Osteoblast (primary cell): ENCODE data around the gene TPRG1. TPM values are rescaled to one million over a fixed set of nuclear protein-coding genes. Genes with fewer than 3 reads are reported as not detected.
A peak's percentile ranks its signal among the peaks of the same experiment; 100 is the strongest.

Source experiments
- DNase-seq: peaks from one replicate; pipeline ENCODE4 v3.0.0; 2011; ENCODE audit warnings: low spot score, mixed read lengths; ENCODE audit not compliant: insufficient read length; ENCODE audit errors: missing footprints
- H2AFZ ChIP-seq: 2 replicates; pipeline ENCODE4 v1.6.0; 2011; ENCODE audit warnings: mild to moderate bottlenecking, low read length
- H3K27ac ChIP-seq: 2 replicates; pipeline ENCODE4 v1.5.1; 2011; ENCODE audit warnings: mild to moderate bottlenecking, low read depth, low read length, moderate library complexity
- H3K27me3 ChIP-seq: 2 replicates; pipeline ENCODE4 v1.6.0; 2012; ENCODE audit warnings: mild to moderate bottlenecking, control low read depth, inconsistent platforms, low read length, moderate library complexity; ENCODE audit not compliant: insufficient read depth
- H3K36me3 ChIP-seq: 2 replicates; pipeline ENCODE4 v1.5.1; 2011; ENCODE audit warnings: mild to moderate bottlenecking, low read length, control low read depth, moderate library complexity; ENCODE audit not compliant: insufficient read depth
- H3K4me1 ChIP-seq: 2 replicates; pipeline ENCODE4 v1.5.1; 2011; ENCODE audit warnings: mild to moderate bottlenecking, low read length, control low read depth, moderate library complexity; ENCODE audit not compliant: insufficient read depth
- H3K4me2 ChIP-seq: 2 replicates; pipeline ENCODE4 v1.6.0; 2011; ENCODE audit warnings: mild to moderate bottlenecking, low read length; ENCODE audit not compliant: insufficient read depth
- H3K4me3 ChIP-seq: fragments of 200-600 bp; sonication (generic); 3 replicates; pipeline ENCODE4 v1.5.1; 2012; ENCODE audit warnings: mild to moderate bottlenecking, low read length, inconsistent platforms; ENCODE audit not compliant: insufficient read depth
- H3K79me2 ChIP-seq: 2 replicates; pipeline ENCODE4 v1.6.0; 2012; ENCODE audit warnings: mild to moderate bottlenecking, low read length, control low read depth, inconsistent platforms; ENCODE audit not compliant: insufficient read depth
- H3K9me3 ChIP-seq: 2 replicates; pipeline ENCODE4 v1.5.1; 2011; ENCODE audit warnings: low read depth, low read length, control low read depth
- H4K20me1 ChIP-seq: 2 replicates; pipeline ENCODE4 v1.6.0; 2012; ENCODE audit warnings: mild to moderate bottlenecking, low read length, control low read depth; ENCODE audit not compliant: insufficient read depth
- total RNA-seq: library from RNA; depleted of rRNA; stranded (reverse); fragments of >200 nt; gene quantifications from 2 replicates; pipeline ENCODE4 v1.2.3, GENCODE V29; 2012
- TF ChIP-seq, protein P1 (sequence below): IDR thresholded peaks from 2 replicates; pipeline ENCODE4 v1.5.1; 2011; ENCODE audit warnings: mild to moderate bottlenecking, low read depth, low read length, moderate library complexity; ENCODE audit errors: extremely low read depth

TPRG1 gene
- total RNA-seq, 1 donor = 6.5 TPM

DNA sequence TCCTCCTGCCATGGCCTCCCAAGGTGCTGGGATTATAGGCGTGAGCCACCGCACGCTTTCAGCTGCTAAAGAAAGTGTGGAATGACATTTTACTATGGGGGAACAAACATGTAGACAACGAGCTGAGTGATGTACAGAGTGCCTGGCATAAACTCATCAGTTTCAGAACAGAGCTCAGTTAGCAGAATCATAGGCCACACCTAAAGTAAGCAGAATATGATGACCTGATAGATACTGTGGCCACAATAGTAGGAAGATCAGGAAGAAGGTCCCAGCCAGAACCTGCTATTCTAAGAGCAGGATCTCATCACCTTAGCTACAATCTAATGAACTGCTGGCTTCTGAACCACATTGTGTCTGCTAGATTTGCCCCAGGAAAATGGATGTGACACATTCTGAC, 158.3 kb downstream of the TPRG1 start:
- Histone ChIP-seq H3K79me2 (no peaks in the 10 kb centered on the region), H3K4me3 (no peak overlapping the region), H3K4me1 (peaks cover under 1% of the 10 kb centered on the region), H3K4me2 (no peak overlapping the region), H4K20me1 (no peaks in the 10 kb centered on the region), H3K27ac (no peak overlapping the region), H3K9me3 (no peaks in the 10 kb centered on the region), H2AFZ (no peak overlapping the region), H3K36me3 (no peaks in the 10 kb centered on the region), H3K27me3 (no peaks in the 10 kb centered on the region)
- TF ChIP-seq, protein P1, sequence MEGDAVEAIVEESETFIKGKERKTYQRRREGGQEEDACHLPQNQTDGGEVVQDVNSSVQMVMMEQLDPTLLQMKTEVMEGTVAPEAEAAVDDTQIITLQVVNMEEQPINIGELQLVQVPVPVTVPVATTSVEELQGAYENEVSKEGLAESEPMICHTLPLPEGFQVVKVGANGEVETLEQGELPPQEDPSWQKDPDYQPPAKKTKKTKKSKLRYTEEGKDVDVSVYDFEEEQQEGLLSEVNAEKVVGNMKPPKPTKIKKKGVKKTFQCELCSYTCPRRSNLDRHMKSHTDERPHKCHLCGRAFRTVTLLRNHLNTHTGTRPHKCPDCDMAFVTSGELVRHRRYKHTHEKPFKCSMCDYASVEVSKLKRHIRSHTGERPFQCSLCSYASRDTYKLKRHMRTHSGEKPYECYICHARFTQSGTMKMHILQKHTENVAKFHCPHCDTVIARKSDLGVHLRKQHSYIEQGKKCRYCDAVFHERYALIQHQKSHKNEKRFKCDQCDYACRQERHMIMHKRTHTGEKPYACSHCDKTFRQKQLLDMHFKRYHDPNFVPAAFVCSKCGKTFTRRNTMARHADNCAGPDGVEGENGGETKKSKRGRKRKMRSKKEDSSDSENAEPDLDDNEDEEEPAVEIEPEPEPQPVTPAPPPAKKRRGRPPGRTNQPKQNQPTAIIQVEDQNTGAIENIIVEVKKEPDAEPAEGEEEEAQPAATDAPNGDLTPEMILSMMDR = no peak
- no peak for DNase-seq

DNA sequence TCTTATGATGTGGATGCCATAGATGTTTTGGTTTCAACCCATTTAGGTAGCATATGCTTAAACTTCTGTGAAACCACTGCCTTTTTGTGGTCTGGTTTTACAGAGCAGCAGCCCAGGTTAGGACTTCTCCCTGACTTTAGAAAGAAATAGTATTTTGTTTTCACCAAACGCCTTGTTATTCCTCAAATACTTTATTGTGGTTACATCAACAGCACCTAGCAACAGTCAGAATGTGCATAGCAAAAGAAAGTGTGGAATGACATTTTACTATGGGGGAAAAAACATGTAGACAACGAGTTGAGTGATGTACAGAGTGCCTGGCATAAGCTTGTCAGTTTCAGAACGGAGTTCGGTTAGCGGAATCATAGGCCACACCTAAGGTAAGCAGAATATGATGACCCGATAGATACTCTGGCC, 159.2 kb downstream of the TPRG1 start:
- H3K27me3 ChIP-seq = no peaks in the 10 kb centered on the region
- TF ChIP-seq, protein P1 = no peak
- H3K27ac ChIP-seq = no peak overlapping the region
- H2AFZ ChIP-seq = no peak overlapping the region
- H3K9me3 ChIP-seq = no peaks in the 10 kb centered on the region
- H3K79me2 ChIP-seq = no peaks in the 10 kb centered on the region
- no peak overlapping the region for H3K4me2 ChIP-seq
- no peak for DNase-seq
- H3K4me1 ChIP-seq = no peaks in the 10 kb centered on the region
- no peak overlapping the region for H3K4me3 ChIP-seq
- H4K20me1 ChIP-seq = no peaks in the 10 kb centered on the region
- no peaks in the 10 kb centered on the region for H3K36me3 ChIP-seq

- TF ChIP-seq, protein P1 = no peak
- Histone ChIP-seq H3K4me2 (no peak overlapping the region), H2AFZ (peak overlapping the region; percentile 32), H3K4me3 (no peak overlapping the region), H3K27me3 (no peaks in the 10 kb centered on the region), H3K4me1 (no peaks in the 10 kb centered on the region), H3K9me3 (no peaks in the 10 kb centered on the region), H3K27ac (peak overlapping the region; percentile 9), H3K79me2 (no peaks in the 10 kb centered on the region), H4K20me1 (no peaks in the 10 kb centered on the region), H3K36me3 (no peaks in the 10 kb centered on the region)
- DNase-seq = peak; percentile 86
Measured at GRCh38 chr3:189334064-189334920, 162.5 kb downstream of the TPRG1 start.

DNA sequence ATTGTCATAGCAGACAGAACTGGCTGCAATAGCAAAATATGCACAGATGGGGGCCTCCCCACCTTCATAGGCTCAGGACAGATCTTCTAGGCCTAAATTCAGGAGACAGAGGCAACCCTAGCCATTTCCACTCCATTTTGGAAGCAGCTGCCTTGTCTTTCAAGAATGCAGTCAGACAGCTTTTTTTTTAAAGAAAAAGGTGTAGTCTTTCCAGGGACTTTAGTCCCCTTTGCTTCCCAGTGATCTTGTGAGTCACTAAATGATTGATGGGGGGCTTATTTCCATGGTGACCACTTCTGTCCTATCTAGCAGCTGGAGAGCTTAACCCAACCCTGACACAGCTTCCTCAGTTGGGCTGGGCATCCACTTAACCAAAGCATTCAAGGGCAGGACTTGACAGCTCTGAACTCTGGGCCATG, 165.9 kb downstream of the TPRG1 start:
- Histone ChIP-seq H3K27me3 (no peaks in the 10 kb centered on the region), H3K4me3 (no peak overlapping the region), H4K20me1 (no peaks in the 10 kb centered on the region), H2AFZ (no peak overlapping the region), H3K27ac (no peak overlapping the region), H3K79me2 (no peaks in the 10 kb centered on the region), H3K4me1 (no peaks in the 10 kb centered on the region), H3K9me3 (no peaks in the 10 kb centered on the region), H3K4me2 (no peak overlapping the region), H3K36me3 (no peaks in the 10 kb centered on the region)
- no peak for DNase-seq
- TF ChIP-seq, protein P1 = no peak
